ENCODE results near the gene HS3ST4. TPM values are rescaled to one million over a fixed set of nuclear protein-coding genes. Genes with fewer than 3 reads are reported as not detected.

The HS3ST4 gene
- total RNA-seq, 2 donors from 2014 or later, result not detected

DNA sequence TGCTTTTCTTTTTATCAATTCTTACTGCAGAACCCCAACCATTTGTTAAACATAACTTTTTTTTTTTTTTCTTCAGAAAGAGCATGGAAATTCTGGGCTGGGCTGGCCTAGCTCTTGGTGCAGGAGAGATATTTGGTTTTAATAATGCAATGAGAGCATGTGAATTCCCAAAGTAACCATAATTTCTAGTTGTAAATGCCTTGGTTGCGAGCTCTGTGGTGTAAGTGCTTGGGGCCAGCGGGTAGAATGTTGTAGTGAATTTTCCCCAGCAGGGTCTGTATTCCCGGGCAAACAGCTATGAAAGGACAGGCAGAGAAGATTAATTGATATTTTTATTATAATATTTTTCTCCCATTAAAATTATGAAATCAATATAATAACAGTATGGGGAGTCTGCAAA lies 465.6 kb downstream of the HS3ST4 start:
- intact Hi-C loops (cut with DNase I), result no loop called here
- Histone ChIP-seq H3K36me3 (no peaks in the 10 kb centered on the region), H3K9me3 (no peaks in the 10 kb centered on the region), H3K9ac (ENCODE audit: low read depth in 2 of 2, low read length in 2 of 2) (no peak overlapping the region), H3K27ac (no peak overlapping the region), H3K4me1 (no peaks in the 10 kb centered on the region), H3K4me3 (no peak overlapping the region), H3K27me3 (no peaks in the 10 kb centered on the region)
- no peak for DNase-seq
- TF ChIP-seq, protein P1, sequence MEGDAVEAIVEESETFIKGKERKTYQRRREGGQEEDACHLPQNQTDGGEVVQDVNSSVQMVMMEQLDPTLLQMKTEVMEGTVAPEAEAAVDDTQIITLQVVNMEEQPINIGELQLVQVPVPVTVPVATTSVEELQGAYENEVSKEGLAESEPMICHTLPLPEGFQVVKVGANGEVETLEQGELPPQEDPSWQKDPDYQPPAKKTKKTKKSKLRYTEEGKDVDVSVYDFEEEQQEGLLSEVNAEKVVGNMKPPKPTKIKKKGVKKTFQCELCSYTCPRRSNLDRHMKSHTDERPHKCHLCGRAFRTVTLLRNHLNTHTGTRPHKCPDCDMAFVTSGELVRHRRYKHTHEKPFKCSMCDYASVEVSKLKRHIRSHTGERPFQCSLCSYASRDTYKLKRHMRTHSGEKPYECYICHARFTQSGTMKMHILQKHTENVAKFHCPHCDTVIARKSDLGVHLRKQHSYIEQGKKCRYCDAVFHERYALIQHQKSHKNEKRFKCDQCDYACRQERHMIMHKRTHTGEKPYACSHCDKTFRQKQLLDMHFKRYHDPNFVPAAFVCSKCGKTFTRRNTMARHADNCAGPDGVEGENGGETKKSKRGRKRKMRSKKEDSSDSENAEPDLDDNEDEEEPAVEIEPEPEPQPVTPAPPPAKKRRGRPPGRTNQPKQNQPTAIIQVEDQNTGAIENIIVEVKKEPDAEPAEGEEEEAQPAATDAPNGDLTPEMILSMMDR (IDR thresholded peaks at IDR 0.05), result no peak

DNA sequence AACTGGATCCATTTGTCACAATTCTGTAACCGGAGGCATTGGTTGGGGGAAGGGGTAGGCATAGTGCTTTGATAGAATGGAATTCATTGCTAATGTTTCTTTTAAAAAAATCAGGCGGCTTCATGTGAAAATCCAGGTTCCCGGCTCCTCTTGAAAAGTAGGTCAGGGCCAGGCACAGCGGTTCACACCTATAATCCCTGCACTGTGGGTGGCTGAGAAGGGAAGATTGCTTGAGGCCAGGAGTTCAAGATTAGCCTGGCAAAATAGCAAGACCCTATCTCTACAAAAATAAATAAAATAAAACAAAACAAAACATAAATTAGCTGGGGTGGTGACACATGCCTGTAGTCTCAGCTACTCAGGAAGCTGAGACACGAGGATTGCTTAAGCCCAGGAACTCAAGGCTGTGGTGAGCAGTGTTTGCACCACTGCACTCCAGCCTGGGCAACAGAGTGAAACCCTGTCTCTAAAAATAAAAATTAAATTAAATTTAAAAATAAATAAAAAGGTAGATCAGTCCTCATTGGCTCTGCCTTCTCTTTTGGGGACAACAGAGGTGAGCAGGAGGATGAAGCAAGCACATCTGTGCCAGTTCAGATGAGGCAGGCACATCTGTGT lies 466.5 kb downstream of the HS3ST4 start:
- H3K36me3 ChIP-seq, result no peaks in the 10 kb centered on the region
- H3K4me1 ChIP-seq, result no peaks in the 10 kb centered on the region
- TF ChIP-seq, protein P1 (IDR thresholded peaks at IDR 0.05), result no peak
- DNase-seq, result no peak
- intact Hi-C loops (cut with DNase I), result no loop called here
- H3K27me3 ChIP-seq, result no peaks in the 10 kb centered on the region
- H3K4me3 ChIP-seq, result no peak overlapping the region
- H3K9me3 ChIP-seq, result no peaks in the 10 kb centered on the region
- H3K9ac ChIP-seq (ENCODE audit: low read depth in 2 of 2, low read length in 2 of 2), result no peak overlapping the region
- H3K27ac ChIP-seq, result no peak overlapping the region

DNA sequence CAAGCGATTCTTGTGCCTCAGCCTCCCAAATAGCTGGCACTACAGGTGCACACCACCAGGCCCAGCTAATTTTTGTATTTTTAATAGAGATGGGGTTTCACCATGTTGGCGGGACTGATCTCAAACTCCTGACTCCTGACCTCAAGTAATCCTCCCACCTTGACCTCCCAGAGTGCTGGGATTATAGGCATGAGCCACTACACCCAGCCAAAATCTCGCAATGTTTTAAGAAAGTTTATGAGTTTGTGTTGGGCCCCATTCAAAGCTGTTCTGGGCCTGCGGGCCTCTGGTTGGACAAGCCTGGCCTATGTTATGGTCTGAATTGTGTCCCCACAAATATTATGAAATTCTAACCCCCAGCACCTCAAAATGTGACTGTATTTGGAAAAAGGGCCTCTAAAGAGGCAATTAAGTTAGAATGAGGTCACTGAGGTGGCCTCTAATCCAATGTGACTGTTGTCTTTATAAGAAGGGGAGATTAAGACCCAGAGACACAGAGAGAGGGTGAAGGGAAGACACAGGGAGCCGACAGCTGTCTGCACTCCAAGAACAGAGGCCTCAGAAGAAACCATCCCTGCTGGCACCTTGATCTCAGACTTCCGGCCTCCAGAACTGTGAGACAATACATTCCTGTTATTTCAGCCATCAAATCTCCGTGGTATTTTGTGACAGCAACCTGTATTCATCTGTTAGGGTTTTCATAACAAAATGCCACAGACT lies 469.9 kb downstream of the HS3ST4 start:
- TF ChIP-seq, protein P1 (IDR thresholded peaks at IDR 0.05), result no peak
- no peak for DNase-seq

DNA sequence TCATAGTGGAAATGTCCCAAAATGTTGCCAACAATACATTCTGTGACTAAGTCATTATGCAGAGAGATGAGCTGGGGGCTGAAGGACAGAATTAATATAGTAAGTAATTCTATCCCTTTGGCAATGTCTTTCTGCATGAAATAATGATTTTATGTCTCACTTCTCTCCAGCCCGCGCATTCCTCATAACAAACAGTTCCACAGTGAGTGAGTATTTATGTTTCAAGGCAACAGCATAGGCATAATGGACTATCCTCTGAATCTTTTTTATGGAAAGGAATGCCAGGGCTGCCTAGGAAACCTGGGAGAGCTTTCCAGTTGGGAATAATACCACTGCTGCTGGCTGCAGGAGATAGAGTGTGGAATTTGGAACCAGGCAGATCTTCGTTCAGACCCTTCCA lies 477.7 kb downstream of the HS3ST4 start:
- Histone ChIP-seq H3K36me3 (no peaks in the 10 kb centered on the region), H3K9me3 (no peaks in the 10 kb centered on the region), H3K4me1 (no peaks in the 10 kb centered on the region), H3K4me3 (no peak overlapping the region), H3K9ac (ENCODE audit: low read depth in 2 of 2, low read length in 2 of 2) (no peak overlapping the region), H3K27me3 (no peaks in the 10 kb centered on the region), H3K27ac (no peak overlapping the region)
- intact Hi-C loops (cut with DNase I), result no loop called here
- no peak for DNase-seq
- TF ChIP-seq, protein P1 (IDR thresholded peaks at IDR 0.05), result no peak

More for the DNA sequence above, 469.9 kb downstream of the HS3ST4 start:
- Histone ChIP-seq H3K4me3 (no peak overlapping the region), H3K36me3 (no peaks in the 10 kb centered on the region), H3K9ac (ENCODE audit: low read depth in 2 of 2, low read length in 2 of 2) (no peak overlapping the region), H3K27ac (no peak overlapping the region), H3K4me1 (no peaks in the 10 kb centered on the region), H3K9me3 (no peaks in the 10 kb centered on the region), H3K27me3 (no peaks in the 10 kb centered on the region)
- intact Hi-C loops (cut with DNase I), result no loop called here

DNA sequence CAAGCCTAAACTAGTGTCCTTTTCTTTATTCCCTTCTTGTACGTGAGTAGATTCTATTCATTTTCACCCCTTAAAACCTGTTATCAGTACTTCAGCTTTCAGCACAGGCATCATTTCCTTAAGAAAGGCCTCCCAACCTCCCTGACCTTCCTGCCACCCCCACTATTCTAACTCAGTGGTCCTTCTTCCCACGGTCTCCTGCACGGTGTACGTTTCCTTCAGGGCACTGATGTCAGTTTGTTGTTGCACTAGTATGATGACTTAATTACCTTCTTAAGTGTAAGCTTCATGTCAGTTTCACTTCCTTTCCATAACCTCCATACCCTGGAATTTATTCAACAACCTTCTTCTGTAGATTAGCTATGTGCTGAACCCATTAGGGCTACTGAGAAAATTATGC lies 484.2 kb downstream of the HS3ST4 start:
- no peaks in the 10 kb centered on the region for H3K4me1 ChIP-seq
- no peak overlapping the region for H3K27ac ChIP-seq
- H3K4me3 ChIP-seq, result no peak overlapping the region
- no peaks in the 10 kb centered on the region for H3K9me3 ChIP-seq
- H3K36me3 ChIP-seq, result no peaks in the 10 kb centered on the region
- H3K9ac ChIP-seq (ENCODE audit: low read depth in 2 of 2, low read length in 2 of 2), result no peak overlapping the region
- TF ChIP-seq, protein P1 (IDR thresholded peaks at IDR 0.05), result no peak
- DNase-seq, result no peak
- no peaks in the 10 kb centered on the region for H3K27me3 ChIP-seq
- intact Hi-C loops (cut with DNase I), result no loop called here
